K562 (cell line): ENCODE results near the gene CHRM4. TPM values are rescaled to one million over a fixed set of nuclear protein-coding genes. Genes with fewer than 3 reads are reported as not detected.

ENCODE experiments used
- ATAC-seq: fragments of 200-7000 bp; cut with Tn5 transposase; 3 replicates; pipeline ENCODE4 v1.9.1; 2020; ENCODE audit warnings: moderate library complexity
- BruUV-seq: library from RNA; stranded (reverse); fragments of 400-500 nt; replicated peaks from 2 replicates; lab custom pipeline; 2021; lab: Mats Ljungman, UMichigan
- CTCF ChIA-PET: fragments of 300-600 bp; formaldehyde crosslinking; extraction: SDS; loops from one replicate; lab custom pipeline; 2021; ENCODE audit warnings: low intra/inter-chr PET ratio; lab: Yijun Ruan, JAX
- POLR2A ChIA-PET: fragments of 300-600, 350-650 bp; sonication (Branson Sonifier 250); formaldehyde crosslinking; extraction: SDS; loops from one replicate; lab custom pipeline; 2021; ENCODE audit warnings: antibody characterized with exemption, inconsistent platforms; lab: Yijun Ruan, JAX
- DNase-seq, 4 experiments: peaks; one replicate each; pipeline versions ENCODE4 v3.0.0 to v3.0.0-alpha.2; 2011 to 2018; ENCODE audit warnings: low spot score in 3 of 4, mixed read lengths in 3 of 4; ENCODE audit errors: extremely low read depth in 1 of 4
- FAIRE-seq: peaks from 2 replicates; lab custom pipeline; 2011; peaks lifted over from hg19 to GRCh38; lab: Jason Lieb, UNC
- H2AFZ ChIP-seq: 2 replicates; pipeline ENCODE4 v1.6.0; 2011; ENCODE audit warnings: low read depth, low read length, control low read depth, inconsistent platforms
- H3K27ac ChIP-seq: fragments of 200-600 bp; 3 replicates; pipeline ENCODE4 v1.8.0; 2011; ENCODE audit warnings: low read depth, mild to moderate bottlenecking, control low read depth, inconsistent platforms, low read length, moderate library complexity, mixed read lengths; ENCODE audit errors: extremely low read depth
- H3K27me3 ChIP-seq, 2 experiments: fragments of 300-600 bp in 1 of 2; 2 replicates in 1 of 2; 3 replicates in 1 of 2; pipeline versions ENCODE4 v1.6.0 to v1.8.0; 2011; ENCODE audit warnings: inconsistent platforms in 2 of 2, low read length in 2 of 2, mild to moderate bottlenecking in 1 of 2, mixed read lengths in 1 of 2, moderate library complexity in 1 of 2; ENCODE audit not compliant: control insufficient read depth in 2 of 2, insufficient read depth in 2 of 2
- H3K36me3 ChIP-seq: fragments of 300-600 bp; 3 replicates; pipeline ENCODE4 v1.8.0; 2011; ENCODE audit warnings: mild to moderate bottlenecking, low read length, inconsistent platforms; ENCODE audit not compliant: control insufficient read depth, insufficient read depth
- H3K4me1 ChIP-seq, 2 experiments: fragments of 200-600 bp in 1 of 2; replicated peaks in 1 of 2; 2 replicates in 1 of 2; 3 replicates in 1 of 2; pipeline versions ENCODE4 v1.5.1 to v1.8.0; 2011; ENCODE audit warnings: inconsistent platforms in 2 of 2, low read length in 2 of 2, mild to moderate bottlenecking in 1 of 2, mixed read lengths in 1 of 2, moderate library complexity in 1 of 2; ENCODE audit not compliant: control insufficient read depth in 2 of 2, insufficient read depth in 2 of 2
- H3K4me2 ChIP-seq: 2 replicates; pipeline ENCODE4 v1.6.1; 2011; ENCODE audit warnings: low read length, control low read depth, inconsistent platforms, mixed read lengths; ENCODE audit not compliant: insufficient read depth
- H3K4me3 ChIP-seq: fragments of 200-600 bp; sonication (generic), shearing (Covaris generic); 2 replicates; pipeline ENCODE4 v1.5.1; 2016; ENCODE audit warnings: control low read depth, inconsistent platforms
- H3K79me2 ChIP-seq: fragments of 200-600 bp; 3 replicates; pipeline ENCODE4 v1.8.0; 2011; ENCODE audit warnings: low read length, inconsistent platforms; ENCODE audit not compliant: control insufficient read depth, insufficient read depth
- H3K9ac ChIP-seq, 2 experiments: 2 replicates each; pipeline versions ENCODE4 v1.6.0 to v1.6.1; 2011; ENCODE audit warnings: low read depth in 2 of 2, low read length in 2 of 2, control low read depth in 1 of 2, inconsistent platforms in 1 of 2, mild to moderate bottlenecking in 1 of 2, mixed read lengths in 1 of 2; ENCODE audit not compliant: insufficient read depth in 1 of 2
- H3K9me1 ChIP-seq: one replicate; pipeline ENCODE4 v1.6.0; 2011; ENCODE audit warnings: inconsistent platforms, mild to moderate bottlenecking, low read length, moderate library complexity; ENCODE audit not compliant: control insufficient read depth, insufficient read depth
- H3K9me3 ChIP-seq: replicated peaks from 2 replicates; pipeline ENCODE4 v1.5.1; 2011; ENCODE audit warnings: low read depth, low read length, inconsistent platforms; ENCODE audit not compliant: control insufficient read depth, insufficient read depth
- H4K20me1 ChIP-seq: replicated peaks from 2 replicates; pipeline ENCODE4 v1.6.1; 2011; ENCODE audit warnings: low read length, inconsistent platforms, mixed read lengths; ENCODE audit not compliant: control insufficient read depth, insufficient read depth
- BACH1 ChIP-seq: fragments of 200-800 bp; sonication (Bioruptor generic); IDR thresholded peaks from 2 replicates; pipeline ENCODE4 v1.6.1; 2016; ENCODE audit warnings: missing genetic modification characterization, missing compliant biosample characterization
- CBX3 ChIP-seq, 2 experiments: IDR thresholded peaks; 1 replicate in 1 of 2; 2 replicates in 1 of 2; pipeline ENCODE4 v1.6.1; 2012; ENCODE audit warnings: inconsistent platforms in 2 of 2, low read length in 2 of 2, borderline replicate concordance in 1 of 2, control low read depth in 1 of 2
- GTF3C2 ChIP-seq: IDR thresholded peaks from 3 replicates; pipeline ENCODE4 v1.6.1; 2011; ENCODE audit warnings: borderline replicate concordance, mild to moderate bottlenecking, moderate library complexity; ENCODE audit not compliant: insufficient read length; ENCODE audit errors: extremely low read depth
- POLR2AphosphoS2 ChIP-seq: IDR thresholded peaks from 2 replicates; pipeline ENCODE4 v1.6.1; 2012; ENCODE audit warnings: low read length, improper control_type of control experiment
- TCF15 ChIP-seq: fragments of 250-450 bp; sonication (Bioruptor Pico); IDR thresholded peaks from 2 replicates; pipeline ENCODE4 v1.8.0; 2022; ENCODE audit warnings: moderate library complexity, mild to moderate bottlenecking, inconsistent platforms
- TRIM24 ChIP-seq, 2 experiments: fragments of 450-650 bp; IDR thresholded peaks; 2 replicates each; pipeline ENCODE4 v1.6.1; 2016
- TRIM28 ChIP-seq: fragments of 450-650 bp; IDR thresholded peaks from 2 replicates; pipeline ENCODE4 v1.6.1; 2017
- ZNF316 ChIP-seq: fragments of 450-650 bp; IDR thresholded peaks from 2 replicates; pipeline ENCODE4 v1.6.1; 2016
- ZNF408 ChIP-seq: fragments of 250-450 bp; sonication (Bioruptor Pico); IDR thresholded peaks from 2 replicates; pipeline ENCODE4 v1.4.0; 2020; ENCODE audit warnings: low read depth, mild to moderate bottlenecking, moderate library complexity
- ZSCAN32 ChIP-seq: fragments of 450-650 bp; formaldehyde crosslinking; IDR thresholded peaks from 2 replicates; pipeline ENCODE4 v1.4.0; 2020; ENCODE audit warnings: mild to moderate bottlenecking, moderate library complexity
- WGBS: fragments of 100-300 bp; shearing (Covaris generic); methylation state at CpG from one replicate; pipeline ENCODE4 v1.1.6; 2016; ENCODE audit warnings: low coverage, mixed read lengths; ENCODE audit not compliant: insufficient coverage; ENCODE audit errors: missing lambda C conversion rate; 5-methylcytosine and 5-hydroxymethylcytosine counted together
- in situ Hi-C: fragments of 300-500 bp; cut with MboI; formaldehyde crosslinking; loops from 4 replicates; pipeline ENCODE4 v1.15.0; 2018; ENCODE audit warnings: inconsistent platforms, mixed read lengths
- intact Hi-C: fragments of 100-400 bp; cut with micrococcal nuclease; formaldehyde crosslinking; loops from 2 replicates; pipeline ENCODE4 v1.14.2; 2022
- polyA plus RNA-seq, 8 experiments: library from polyadenylated mRNA; depleted of rRNA in 4 of 8; stranded (reverse) in 5 of 8; unstranded in 3 of 8; fragments of >200 nt; fragmentation: Nextera tagmentation in 2 of 8; fragmentation: Illumina TruSeq in 1 of 8; extraction: Ambion mirVana in 2 of 8; extraction: Trizol in 1 of 8; gene quantifications; 2 replicates each; pipeline versions ENCODE4 v1.2.1 to v1.2.3, GENCODE V29; 2011 to 2014; ENCODE audit warnings: inconsistent platforms in 1 of 8, missing spikeins in 1 of 8
- total RNA-seq, 7 experiments: library from RNA; depleted of rRNA in 6 of 7; stranded (reverse); fragments of >200 nt in 6 of 7; fragmentation: Illumina TruSeq in 2 of 7; extraction: Trizol in 2 of 7; gene quantifications; 2 replicates each; pipeline versions ENCODE4 v1.2.1 to v1.2.3, GENCODE V29; 2011 to 2021; ENCODE audit warnings: low replicate concordance in 1 of 7

Gene CHRM4
- total and polyA plus RNA-seq, 9 of the 15 experiments (the other 6 are each of a cell fraction or from before 2014, with no cell fraction given) = 0.22 to 1.3 (median 0.40) TPM; not detected in 2

GRCh38 chr11:46377831-46378230, 13.7 kb downstream of the CHRM4 start:
- no peaks in the 10 kb centered on the region for H3K9me3 ChIP-seq
- TF ChIP-seq ZSCAN32 (CRISPR knock-in tag) (no peak), POLR2AphosphoS2 (0 out of 2 replicates have a peak, but pooled peaks have one; percentile 1), TRIM28 (peak; percentile 80), ZNF316 (peak; percentile 90), ZNF408 (CRISPR knock-in tag) (no peak), TCF15 (CRISPR knock-in tag) (no peak), CBX3 (IDR thresholded peaks at IDR 0.05; ENCODE audit: borderline replicate concordance in 1 of 2, low read length in 2 of 2) (peak in 1 of 2 experiments; percentile 32; a peak in 1 of 3 replicates), TRIM24 (IDR thresholded peaks at IDR 0.05) (0 out of 4 replicates have a peak, but pooled peaks of 1 of the 2 experiments have one; percentile 25), GTF3C2 (no peak), BACH1 (tag) (no peak)
- H3K36me3 ChIP-seq = peaks cover 59% of the 10 kb centered on the region; the same call in 2 of the 3 replicates
- DNase-seq = no peak
- WGBS = 89% methylated on average over 5 of the region's 5 CpGs
- H3K4me2 ChIP-seq = no peak overlapping the region
- in situ Hi-C loops = no loop called here
- ChIA-PET POLR2A (interaction anchor here (0.7 to 1.1 kb wide), 3 partner anchors 14 to 273 kb away, joined by 3 to 7 read pairs (median 3); partner anchors contain the start of gene CHRM4), CTCF (no interaction called here)
- peaks cover 6% of the 10 kb centered on the region for H3K9me1 ChIP-seq
- no peaks in the 10 kb centered on the region for H3K27me3 ChIP-seq
- H3K79me2 ChIP-seq = peaks cover 11% of the 10 kb centered on the region
- no peak for ATAC-seq
- intact Hi-C loops = no loop called here
- peaks cover 19 to 52% of the 10 kb centered on the region in 2 experiments for H3K4me1 ChIP-seq
- no peak overlapping the region for H3K9ac ChIP-seq
- H2AFZ ChIP-seq = no peak overlapping the region
- no peak overlapping the region for H3K4me3 ChIP-seq
- FAIRE-seq = no peak
- no peak overlapping the region for H3K27ac ChIP-seq
- BruUV-seq = no TSS peak
- H4K20me1 ChIP-seq = no peaks in the 10 kb centered on the region; the same call in 1 of the 2 replicates
